HCT116 (cell line): ENCODE data around the gene KPNA2. TPM values are rescaled to one million over a fixed set of nuclear protein-coding genes. Genes with fewer than 3 reads are reported as not detected.
A peak's percentile ranks its signal among the peaks of the same experiment; 100 is the strongest.

ENCODE experiments used
- ATAC-seq: fragments of 200-7000 bp; cut with Tn5 transposase; 2 replicates; pipeline ENCODE4 v1.9.1; 2020; ENCODE audit warnings: mild to moderate bottlenecking, moderate library complexity
- BruUV-seq: library from RNA; stranded (reverse); fragments of 400-500 nt; replicated peaks from 2 replicates; lab custom pipeline; 2021; lab: Mats Ljungman, UMichigan
- CTCF ChIA-PET: fragments of 300-600 bp; sonication (Branson Sonifier 250); formaldehyde crosslinking; loops from one replicate; lab custom pipeline; 2021; ENCODE audit warnings: antibody characterized with exemption; lab: Charles Lee
- POLR2A ChIA-PET: fragments of 300-600, 350-600 bp; sonication (Branson Sonifier 250); formaldehyde crosslinking; loops from one replicate; lab custom pipeline; 2021; ENCODE audit warnings: antibody characterized with exemption; lab: Charles Lee
- RAD21 ChIA-PET, 2 experiments: fragments of 300-600 bp; sonication (Branson Sonifier 250); formaldehyde crosslinking; loops; one replicate each; lab custom pipeline; 2023; ENCODE audit warnings: low total read pairs in 2 of 2; ENCODE audit not compliant: uncharacterized antibody in 2 of 2, unreplicated experiment in 2 of 2, low non-redundant PET in 1 of 2; lab: Charles Lee
- DNase-seq: peaks from one replicate; pipeline ENCODE4 v3.0.0-alpha.2; 2010; ENCODE audit warnings: low read depth, low spot score
- H2AFZ ChIP-seq: fragments of 200-600 bp; shearing (Covaris generic), sonication (generic); 2 replicates; pipeline ENCODE4 v1.6.1; 2017; ENCODE audit warnings: low read depth, mixed run types, mixed read lengths, antibody characterized with exemption, low read length; ENCODE audit not compliant: poor library complexity, severe bottlenecking
- H3K27ac ChIP-seq: 2 replicates; pipeline ENCODE4 v1.5.1; 2012; ENCODE audit warnings: low read depth, low read length
- H3K27me3 ChIP-seq: fragments of 200-600 bp; sonication (generic); 2 replicates; pipeline ENCODE4 v1.6.1; 2016; ENCODE audit warnings: mixed run types, low read length, mixed read lengths; ENCODE audit not compliant: insufficient read depth
- H3K36me3 ChIP-seq, 2 experiments: fragments of 200-500 bp in 1 of 2; fragments of 200-600 bp in 1 of 2; sonication (Bioruptor generic) in 1 of 2; sonication (generic) in 1 of 2; 2 replicates each; pipeline versions ENCODE4 v1.5.1 to v1.6.1; 2014 to 2016; ENCODE audit warnings: low read length in 2 of 2, inconsistent platforms in 1 of 2, mixed read lengths in 1 of 2, mixed run types in 1 of 2; ENCODE audit not compliant: insufficient read depth in 2 of 2, control insufficient read depth in 1 of 2
- H3K4me1 ChIP-seq, 2 experiments: fragments of 200-600 bp in 1 of 2; sonication (generic) in 1 of 2; 2 replicates each; pipeline versions ENCODE4 v1.5.1 to v1.6.1; 2012 to 2017; ENCODE audit warnings: low read length in 2 of 2, inconsistent platforms in 1 of 2, mild to moderate bottlenecking in 1 of 2, mixed read lengths in 1 of 2, mixed run types in 1 of 2, moderate library complexity in 1 of 2; ENCODE audit not compliant: insufficient read depth in 2 of 2, control insufficient read depth in 1 of 2
- H3K4me2 ChIP-seq: fragments of 200-600 bp; sonication (generic); 2 replicates; pipeline ENCODE4 v1.6.1; 2017; ENCODE audit warnings: mixed run types, low read length, mixed read lengths
- H3K4me3 ChIP-seq, 2 experiments: fragments of 200-600 bp in 1 of 2; sonication (generic) in 1 of 2; replicated peaks in 1 of 2; 2 replicates each; pipeline ENCODE4 v1.5.1; 2011 to 2016; ENCODE audit warnings: low read length in 2 of 2, control low read depth in 1 of 2, low read depth in 1 of 2, mild to moderate bottlenecking in 1 of 2, mixed read lengths in 1 of 2, mixed run types in 1 of 2
- H3K79me2 ChIP-seq: fragments of 200-600 bp; sonication (generic); 2 replicates; pipeline ENCODE4 v1.6.1; 2017; ENCODE audit warnings: mild to moderate bottlenecking, mixed run types, low read length, moderate library complexity, mixed read lengths; ENCODE audit not compliant: insufficient read depth
- H3K9ac ChIP-seq: fragments of 200-600 bp; sonication (generic); 2 replicates; pipeline ENCODE4 v1.6.1; 2016; ENCODE audit warnings: low read length, mixed read lengths
- H3K9me2 ChIP-seq: fragments of 200-600 bp; sonication (generic), shearing (Covaris generic); 2 replicates; pipeline ENCODE4 v1.6.1; 2017; ENCODE audit warnings: mixed run types, mild to moderate bottlenecking, moderate library complexity; ENCODE audit not compliant: insufficient read depth
- H3K9me3 ChIP-seq, 2 experiments: fragments of 200-500 bp in 1 of 2; fragments of 200-600 bp in 1 of 2; sonication (Bioruptor generic) in 1 of 2; sonication (generic) in 1 of 2; 2 replicates each; pipeline ENCODE4 v1.6.1; 2014 to 2017; ENCODE audit warnings: low read length in 2 of 2, mixed read lengths in 2 of 2, inconsistent platforms in 1 of 2, low read depth in 1 of 2, mild to moderate bottlenecking in 1 of 2, mixed run types in 1 of 2, moderate library complexity in 1 of 2; ENCODE audit not compliant: control insufficient read depth in 1 of 2, insufficient read depth in 1 of 2
- H4K20me1 ChIP-seq: fragments of 200-600 bp; sonication (generic), shearing (Covaris generic); 2 replicates; pipeline ENCODE4 v1.6.1; 2017; ENCODE audit warnings: mixed run types, mild to moderate bottlenecking, moderate library complexity; ENCODE audit not compliant: insufficient read depth
- CBX3 ChIP-seq: IDR thresholded peaks from 2 replicates; pipeline ENCODE4 v1.6.1; 2012; ENCODE audit warnings: low read depth
- CEBPB ChIP-seq: IDR thresholded peaks from 2 replicates; pipeline ENCODE4 v1.6.1; 2012; ENCODE audit warnings: low read depth
- ELF1 ChIP-seq: IDR thresholded peaks from 2 replicates; pipeline ENCODE4 v1.6.1; 2012; ENCODE audit warnings: low read depth, borderline replicate concordance
- EZH2 ChIP-seq: fragments of 200-600 bp; sonication (generic); IDR thresholded peaks from 2 replicates; pipeline ENCODE4 v1.6.1; 2017; ENCODE audit warnings: antibody characterized with exemption, mixed run types
- FOSL1 ChIP-seq: IDR thresholded peaks from 2 replicates; pipeline ENCODE4 v1.6.1; 2012; ENCODE audit warnings: low read depth
- JUND ChIP-seq: IDR thresholded peaks from 2 replicates; pipeline ENCODE4 v1.6.1; 2012
- POLR2A ChIP-seq: IDR thresholded peaks from 2 replicates; pipeline ENCODE4 v1.7.0; 2011; ENCODE audit warnings: borderline replicate concordance; ENCODE audit not compliant: insufficient read depth, insufficient read length; ENCODE audit errors: extremely low read depth
- POLR2AphosphoS5 ChIP-seq: IDR thresholded peaks from 2 replicates; pipeline ENCODE4 v1.6.1; 2011; ENCODE audit warnings: mild to moderate bottlenecking, low read depth, low read length, moderate library complexity
- SIN3A ChIP-seq: IDR thresholded peaks from 2 replicates; pipeline ENCODE4 v1.6.1; 2012; ENCODE audit warnings: low read depth
- SRF ChIP-seq: IDR thresholded peaks from 2 replicates; pipeline ENCODE4 v1.6.1; 2012; ENCODE audit warnings: low read depth
- TCF7L2 ChIP-seq: IDR thresholded peaks from 2 replicates; pipeline ENCODE4 v1.7.0; 2011; ENCODE audit warnings: borderline replicate concordance, inconsistent platforms; ENCODE audit not compliant: insufficient read depth, insufficient read length; ENCODE audit errors: extremely low read depth
- YY1 ChIP-seq: IDR thresholded peaks from 2 replicates; pipeline ENCODE4 v1.6.1; 2011; ENCODE audit warnings: low read length, low read depth, moderate library complexity, mild to moderate bottlenecking; ENCODE audit not compliant: insufficient replicate concordance; ENCODE audit errors: extremely low read depth
- ZFX ChIP-seq: fragments of 450-650 bp; IDR thresholded peaks from 2 replicates; pipeline ENCODE4 v1.6.1; 2017
- ZNF274 ChIP-seq: fragments of 200-500 bp; sonication (Bioruptor generic); IDR thresholded peaks from 2 replicates; pipeline ENCODE4 v1.6.1; 2014; ENCODE audit warnings: mild to moderate bottlenecking, low read depth, low read length, inconsistent platforms
- intact Hi-C: fragments of 100-400 bp; cut with micrococcal nuclease; formaldehyde crosslinking; loops from 2 replicates; pipeline ENCODE4 v1.10.0; 2022
- total RNA-seq: library from RNA; stranded (reverse); gene quantifications from one replicate; pipeline ENCODE4 v1.2.1, GENCODE V29; 2021; ENCODE audit not compliant: unreplicated experiment
- TF ChIP-seq, protein P1 (sequence below), 3 experiments: fragments of 200-600 bp in 1 of 3; sonication (generic) in 1 of 3; IDR thresholded peaks in 2 of 3; conservative IDR thresholded peaks in 1 of 3; 2 replicates each; pipeline ENCODE4 v1.5.1; 2012 to 2017; ENCODE audit warnings: low read depth in 2 of 3, low read length in 2 of 3, antibody characterized with exemption in 1 of 3, borderline replicate concordance in 1 of 3, control low read depth in 1 of 3, mild to moderate bottlenecking in 1 of 3, mixed read lengths in 1 of 3, mixed run types in 1 of 3, moderate library complexity in 1 of 3; ENCODE audit not compliant: insufficient read depth in 1 of 3
- TF ChIP-seq, protein P2 (sequence below): IDR thresholded peaks from 2 replicates; pipeline ENCODE4 v1.6.1; 2012; ENCODE audit warnings: low read depth

KPNA2 gene
- total RNA-seq, 1 experiment from 2014 or later: 330 TPM

DNA sequence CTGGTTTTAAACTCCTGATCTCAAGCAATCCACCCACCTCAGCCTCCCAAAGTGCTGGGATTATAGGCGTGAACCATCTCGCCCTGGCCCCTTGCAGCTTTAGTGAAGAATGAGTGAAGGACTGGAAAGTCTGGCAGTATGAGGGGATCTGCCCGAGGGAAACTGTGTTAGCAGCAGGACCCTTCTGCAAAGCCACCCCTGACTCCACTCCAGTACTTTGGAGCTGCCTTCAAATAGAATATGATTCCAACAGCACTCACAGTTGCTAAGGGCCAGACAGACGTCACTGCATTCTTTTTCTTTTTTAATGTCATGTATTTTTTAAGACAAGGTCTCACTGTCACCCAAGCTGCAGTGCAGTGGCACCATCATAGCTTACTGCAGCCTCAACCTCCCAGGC lies 52.3 kb downstream of the KPNA2 start:
- BruUV-seq: no TSS peak
- H3K9me2 ChIP-seq: no peaks in the 10 kb centered on the region
- RAD21 ChIA-PET: no interaction called here
- CTCF ChIA-PET: no interaction called here
- H2AFZ ChIP-seq: no peak overlapping the region
- DNase-seq (no peak), ATAC-seq (no peak)
- no peak overlapping the region for H3K4me2 ChIP-seq
- H3K27me3 ChIP-seq: no peaks in the 10 kb centered on the region
- H3K9ac ChIP-seq: no peak overlapping the region
- H3K4me1 ChIP-seq: peaks cover 15 to 19% of the 10 kb centered on the region in 2 experiments
- POLR2A ChIA-PET: interaction anchor here (1.1 kb wide), 1 partner anchor 52 kb away, joined by 4 read pairs; the partner anchor contains the start of gene KPNA2
- TF ChIP-seq SRF (no peak), POLR2AphosphoS5 (no peak), ELF1 (no peak), ZNF274 (no peak)
- TF ChIP-seq, protein P1, sequence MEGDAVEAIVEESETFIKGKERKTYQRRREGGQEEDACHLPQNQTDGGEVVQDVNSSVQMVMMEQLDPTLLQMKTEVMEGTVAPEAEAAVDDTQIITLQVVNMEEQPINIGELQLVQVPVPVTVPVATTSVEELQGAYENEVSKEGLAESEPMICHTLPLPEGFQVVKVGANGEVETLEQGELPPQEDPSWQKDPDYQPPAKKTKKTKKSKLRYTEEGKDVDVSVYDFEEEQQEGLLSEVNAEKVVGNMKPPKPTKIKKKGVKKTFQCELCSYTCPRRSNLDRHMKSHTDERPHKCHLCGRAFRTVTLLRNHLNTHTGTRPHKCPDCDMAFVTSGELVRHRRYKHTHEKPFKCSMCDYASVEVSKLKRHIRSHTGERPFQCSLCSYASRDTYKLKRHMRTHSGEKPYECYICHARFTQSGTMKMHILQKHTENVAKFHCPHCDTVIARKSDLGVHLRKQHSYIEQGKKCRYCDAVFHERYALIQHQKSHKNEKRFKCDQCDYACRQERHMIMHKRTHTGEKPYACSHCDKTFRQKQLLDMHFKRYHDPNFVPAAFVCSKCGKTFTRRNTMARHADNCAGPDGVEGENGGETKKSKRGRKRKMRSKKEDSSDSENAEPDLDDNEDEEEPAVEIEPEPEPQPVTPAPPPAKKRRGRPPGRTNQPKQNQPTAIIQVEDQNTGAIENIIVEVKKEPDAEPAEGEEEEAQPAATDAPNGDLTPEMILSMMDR (IDR thresholded peaks at IDR 0.05 in 2 of 3, conservative IDR thresholded peaks at IDR 0.05 in 1 of 3; ENCODE audit: borderline replicate concordance in 1 of 3, insufficient read depth in 1 of 3, low read depth in 2 of 3, low read length in 2 of 3): no peak
- intact Hi-C loops: no loop called here
- H3K79me2 ChIP-seq: no peaks in the 10 kb centered on the region
- H3K27ac ChIP-seq: no peak overlapping the region
- no peak overlapping the region for H3K4me3 ChIP-seq
- no peaks in the 10 kb centered on the region for H4K20me1 ChIP-seq
- H3K36me3 ChIP-seq: no peaks in the 10 kb centered on the region
- no peaks in the 10 kb centered on the region for H3K9me3 ChIP-seq

DNA sequence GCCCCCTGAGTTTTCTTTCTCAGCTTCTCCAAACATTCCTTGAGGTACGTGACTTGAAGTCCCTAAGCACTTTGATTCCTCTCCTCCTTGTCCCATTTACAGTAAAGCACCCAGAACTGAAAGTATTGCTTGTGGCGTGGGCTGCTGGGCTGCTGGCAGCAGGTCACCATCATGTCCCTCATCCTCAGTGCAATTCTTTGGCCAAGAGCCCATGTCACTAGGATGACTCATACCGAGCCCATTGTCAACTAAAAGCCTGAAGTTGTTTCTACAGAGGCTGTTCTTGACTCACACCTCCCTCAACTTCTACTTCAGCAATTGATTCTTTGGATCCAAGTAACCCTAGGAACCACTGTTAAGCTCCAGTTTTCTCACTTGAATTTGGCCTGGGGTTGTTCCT lies 54.3 kb downstream of the KPNA2 start:
- no peaks in the 10 kb centered on the region for H4K20me1 ChIP-seq
- H3K4me3 ChIP-seq: no peak overlapping the region
- H3K79me2 ChIP-seq: no peaks in the 10 kb centered on the region
- TF ChIP-seq FOSL1 (peak; percentile 81), TCF7L2 (no peak), EZH2 (no peak), CBX3 (peak; percentile 70), POLR2AphosphoS5 (peak; percentile 38; the same call in 1 of the 2 replicates), ZFX (no peak), SIN3A (no peak), POLR2A (no peak), JUND (peak; percentile 78), SRF (no peak), YY1 (no peak), CEBPB (no peak)
- TF ChIP-seq, protein P2, sequence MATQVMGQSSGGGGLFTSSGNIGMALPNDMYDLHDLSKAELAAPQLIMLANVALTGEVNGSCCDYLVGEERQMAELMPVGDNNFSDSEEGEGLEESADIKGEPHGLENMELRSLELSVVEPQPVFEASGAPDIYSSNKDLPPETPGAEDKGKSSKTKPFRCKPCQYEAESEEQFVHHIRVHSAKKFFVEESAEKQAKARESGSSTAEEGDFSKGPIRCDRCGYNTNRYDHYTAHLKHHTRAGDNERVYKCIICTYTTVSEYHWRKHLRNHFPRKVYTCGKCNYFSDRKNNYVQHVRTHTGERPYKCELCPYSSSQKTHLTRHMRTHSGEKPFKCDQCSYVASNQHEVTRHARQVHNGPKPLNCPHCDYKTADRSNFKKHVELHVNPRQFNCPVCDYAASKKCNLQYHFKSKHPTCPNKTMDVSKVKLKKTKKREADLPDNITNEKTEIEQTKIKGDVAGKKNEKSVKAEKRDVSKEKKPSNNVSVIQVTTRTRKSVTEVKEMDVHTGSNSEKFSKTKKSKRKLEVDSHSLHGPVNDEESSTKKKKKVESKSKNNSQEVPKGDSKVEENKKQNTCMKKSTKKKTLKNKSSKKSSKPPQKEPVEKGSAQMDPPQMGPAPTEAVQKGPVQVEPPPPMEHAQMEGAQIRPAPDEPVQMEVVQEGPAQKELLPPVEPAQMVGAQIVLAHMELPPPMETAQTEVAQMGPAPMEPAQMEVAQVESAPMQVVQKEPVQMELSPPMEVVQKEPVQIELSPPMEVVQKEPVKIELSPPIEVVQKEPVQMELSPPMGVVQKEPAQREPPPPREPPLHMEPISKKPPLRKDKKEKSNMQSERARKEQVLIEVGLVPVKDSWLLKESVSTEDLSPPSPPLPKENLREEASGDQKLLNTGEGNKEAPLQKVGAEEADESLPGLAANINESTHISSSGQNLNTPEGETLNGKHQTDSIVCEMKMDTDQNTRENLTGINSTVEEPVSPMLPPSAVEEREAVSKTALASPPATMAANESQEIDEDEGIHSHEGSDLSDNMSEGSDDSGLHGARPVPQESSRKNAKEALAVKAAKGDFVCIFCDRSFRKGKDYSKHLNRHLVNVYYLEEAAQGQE: no peak
- CTCF ChIA-PET: interaction anchor here (1.3 kb wide), 1 partner anchor 33 kb away, joined by 3 read pairs; no protein-coding TSS in a partner anchor
- peak; percentile 67 for ATAC-seq
- POLR2A ChIA-PET: no interaction called here
- intact Hi-C loops: no loop called here
- BruUV-seq: no TSS peak
- H3K9me2 ChIP-seq: no peaks in the 10 kb centered on the region
- H3K36me3 ChIP-seq: no peaks in the 10 kb centered on the region
- peaks cover 15 to 19% of the 10 kb centered on the region in 2 experiments for H3K4me1 ChIP-seq
- H3K4me2 ChIP-seq: peak overlapping the region; percentile 42
- no peaks in the 10 kb centered on the region for H3K27me3 ChIP-seq
- H3K9me3 ChIP-seq: no peaks in the 10 kb centered on the region
- DNase-seq: peak; percentile 72
- RAD21 ChIA-PET: no interaction called here
- no peak overlapping the region for H3K27ac ChIP-seq
- peak overlapping the region; percentile 39 for H2AFZ ChIP-seq
- H3K9ac ChIP-seq: no peak overlapping the region
